HG02610 (cell line): ENCODE data around the gene MUTYH.
A peak's percentile ranks its signal among the peaks of the same experiment; 100 is the strongest.
"Not testable (repeated sequence)": the region's sequence is repeated elsewhere in the genome, so short reads cannot be mapped to it uniquely, and the experiment has no call there.

Source experiments
- ATAC-seq: cut with Tn5 transposase; IDR thresholded peaks from one replicate; pipeline ENCODE4 v1.9.1; 2021; ENCODE audit warnings: mild to moderate bottlenecking, moderate library complexity; ENCODE audit not compliant: unreplicated experiment

The MUTYH gene

GRCh38 chr1:45339789-45340558, at the start of gene MUTYH, which contains the start of gene TOE1:
MUTYH (minus strand) TSS chr1:45340440; CDS start chr1:45334505, 5,935 bp downstream.
TOE1 (plus strand) TSS chr1:45340170; CDS start chr1:45340253, 83 bp downstream.
- ATAC-seq, result peak; percentile 80

GRCh38 chr1:45386219-45386618, 46.0 kb upstream of the MUTYH start:
- no peak for ATAC-seq

- no peak for ATAC-seq
Observed at GRCh38 chr1:45385302-45385701, 45.1 kb upstream of the MUTYH start.

GRCh38 chr1:45384213-45384612, 44.0 kb upstream of the MUTYH start:
- not testable (repeated sequence) for ATAC-seq

GRCh38 chr1:45383191-45383590, 43.0 kb upstream of the MUTYH start:
- no peak for ATAC-seq

GRCh38 chr1:45381243-45381642, 41.0 kb upstream of the MUTYH start:
- ATAC-seq, result no peak

GRCh38 chr1:45380730-45381129, 40.5 kb upstream of the MUTYH start:
- no peak for ATAC-seq

- ATAC-seq, result no peak
Observed at GRCh38 chr1:45380125-45380524, 39.9 kb upstream of the MUTYH start.

- no peak for ATAC-seq
Observed at GRCh38 chr1:45379524-45379923, 39.3 kb upstream of the MUTYH start.

GRCh38 chr1:45378184-45378583, 37.9 kb upstream of the MUTYH start:
- ATAC-seq, result no peak

GRCh38 chr1:45375104-45376090, 35.2 kb upstream of the MUTYH start:
- ATAC-seq, result no peak

- ATAC-seq, result no peak
Observed at GRCh38 chr1:45373573-45373972, 33.3 kb upstream of the MUTYH start.

GRCh38 chr1:45370575-45370974, 30.3 kb upstream of the MUTYH start:
- peak; percentile 68 for ATAC-seq

- peak; percentile 66 for ATAC-seq
Observed at GRCh38 chr1:45365051-45365450, 24.8 kb upstream of the MUTYH start.

- no peak for ATAC-seq
Observed at GRCh38 chr1:45364294-45364693, 24.1 kb upstream of the MUTYH start.

- not testable (repeated sequence) for ATAC-seq
Observed at GRCh38 chr1:45360981-45361380, 20.7 kb upstream of the MUTYH start.

- ATAC-seq, result no peak
Observed at GRCh38 chr1:45359882-45360513, 19.8 kb upstream of the MUTYH start.

- no peak for ATAC-seq
Observed at GRCh38 chr1:45356186-45356585, 15.9 kb upstream of the MUTYH start.

- ATAC-seq, result no peak
Observed at GRCh38 chr1:45355683-45356082, 15.4 kb upstream of the MUTYH start.

- ATAC-seq, result no peak
Observed at GRCh38 chr1:45354838-45355237, 14.6 kb upstream of the MUTYH start.

GRCh38 chr1:45353685-45354084, 13.4 kb upstream of the MUTYH start:
- no peak for ATAC-seq
